T1000 (cell line): Measurements from ENCODE around the gene GPR162.

ENCODE experiments used
- DNase-seq: peaks from one replicate; lab custom pipeline; 2025; ENCODE audit warnings: mixed read lengths; lab: John Stamatoyannopoulos, UW

GPR162 gene, protein sequence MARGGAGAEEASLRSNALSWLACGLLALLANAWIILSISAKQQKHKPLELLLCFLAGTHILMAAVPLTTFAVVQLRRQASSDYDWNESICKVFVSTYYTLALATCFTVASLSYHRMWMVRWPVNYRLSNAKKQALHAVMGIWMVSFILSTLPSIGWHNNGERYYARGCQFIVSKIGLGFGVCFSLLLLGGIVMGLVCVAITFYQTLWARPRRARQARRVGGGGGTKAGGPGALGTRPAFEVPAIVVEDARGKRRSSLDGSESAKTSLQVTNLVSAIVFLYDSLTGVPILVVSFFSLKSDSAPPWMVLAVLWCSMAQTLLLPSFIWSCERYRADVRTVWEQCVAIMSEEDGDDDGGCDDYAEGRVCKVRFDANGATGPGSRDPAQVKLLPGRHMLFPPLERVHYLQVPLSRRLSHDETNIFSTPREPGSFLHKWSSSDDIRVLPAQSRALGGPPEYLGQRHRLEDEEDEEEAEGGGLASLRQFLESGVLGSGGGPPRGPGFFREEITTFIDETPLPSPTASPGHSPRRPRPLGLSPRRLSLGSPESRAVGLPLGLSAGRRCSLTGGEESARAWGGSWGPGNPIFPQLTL

DNA sequence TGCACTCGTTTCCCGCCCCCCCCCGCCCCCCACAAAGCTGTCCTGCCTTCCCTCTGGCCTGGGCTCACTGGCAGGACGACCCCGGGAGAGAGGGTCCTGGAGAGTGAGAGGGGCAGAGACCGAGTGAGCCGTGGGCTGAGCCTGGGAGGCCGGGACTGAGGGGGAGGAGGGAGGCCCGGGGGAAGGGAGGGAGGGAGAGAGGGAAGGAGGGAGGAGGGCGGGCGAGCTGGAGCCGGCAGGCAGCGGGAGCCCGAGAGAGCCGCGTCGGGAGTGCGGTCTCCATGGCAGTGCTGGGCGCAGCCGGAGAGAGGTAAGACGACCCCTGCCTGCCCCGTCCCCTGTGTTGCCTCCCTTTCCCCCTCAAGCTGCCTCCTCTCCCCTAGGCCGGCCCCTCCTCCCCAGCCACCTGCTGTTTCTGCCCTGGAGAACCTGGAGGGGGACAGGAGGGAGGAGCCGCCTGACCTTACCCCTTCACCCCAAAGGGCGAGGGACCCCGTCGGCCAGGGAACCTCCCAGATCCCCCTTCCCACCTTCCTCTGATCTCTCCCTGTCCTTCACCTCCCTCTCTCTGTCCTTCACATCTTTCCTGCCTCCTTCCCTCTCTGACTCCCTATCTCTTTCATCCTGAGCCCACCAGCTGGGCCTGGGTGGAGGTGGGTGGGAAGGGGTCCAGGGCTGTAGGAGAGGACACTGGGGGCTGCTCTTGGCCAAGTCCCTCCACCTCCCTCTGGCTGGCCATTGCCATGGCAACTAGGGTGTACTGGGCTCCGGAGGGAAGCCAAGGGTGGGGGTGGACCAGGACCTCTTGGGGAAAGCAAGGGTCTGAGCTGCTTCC lies at the start of gene GPR162:
Gene GPR162 (plus strand): TSS at position 231 of the 835 bp plus-strand sequence. CDS start 2,078 bp downstream, outside the sequence.
- DNase-seq, result peak; percentile 46

DNA sequence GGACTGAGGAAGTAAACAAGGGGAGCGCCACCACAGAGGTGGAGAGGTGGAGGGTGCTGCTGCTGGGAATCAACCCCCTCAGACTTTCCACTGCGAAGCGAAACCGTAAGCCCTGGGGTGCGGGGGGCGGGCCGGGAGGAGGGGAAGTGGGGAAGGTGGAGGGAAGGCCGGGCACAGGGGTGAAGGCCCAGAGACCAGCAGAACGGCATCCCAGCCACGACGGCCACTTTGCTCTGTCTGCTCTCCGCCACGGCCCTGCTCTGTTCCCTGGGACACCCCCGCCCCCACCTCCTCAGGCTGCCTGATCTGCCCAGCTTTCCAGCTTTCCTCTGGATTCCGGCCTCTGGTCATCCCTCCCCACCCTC lies 49.3 kb upstream of the GPR162 start, which contains the start of gene LAG3:
Gene LAG3 (plus strand): TSS at position 190 of the 365 bp plus-strand sequence. CDS start 333 bp downstream, outside the sequence.
- DNase-seq, result no peak

DNA sequence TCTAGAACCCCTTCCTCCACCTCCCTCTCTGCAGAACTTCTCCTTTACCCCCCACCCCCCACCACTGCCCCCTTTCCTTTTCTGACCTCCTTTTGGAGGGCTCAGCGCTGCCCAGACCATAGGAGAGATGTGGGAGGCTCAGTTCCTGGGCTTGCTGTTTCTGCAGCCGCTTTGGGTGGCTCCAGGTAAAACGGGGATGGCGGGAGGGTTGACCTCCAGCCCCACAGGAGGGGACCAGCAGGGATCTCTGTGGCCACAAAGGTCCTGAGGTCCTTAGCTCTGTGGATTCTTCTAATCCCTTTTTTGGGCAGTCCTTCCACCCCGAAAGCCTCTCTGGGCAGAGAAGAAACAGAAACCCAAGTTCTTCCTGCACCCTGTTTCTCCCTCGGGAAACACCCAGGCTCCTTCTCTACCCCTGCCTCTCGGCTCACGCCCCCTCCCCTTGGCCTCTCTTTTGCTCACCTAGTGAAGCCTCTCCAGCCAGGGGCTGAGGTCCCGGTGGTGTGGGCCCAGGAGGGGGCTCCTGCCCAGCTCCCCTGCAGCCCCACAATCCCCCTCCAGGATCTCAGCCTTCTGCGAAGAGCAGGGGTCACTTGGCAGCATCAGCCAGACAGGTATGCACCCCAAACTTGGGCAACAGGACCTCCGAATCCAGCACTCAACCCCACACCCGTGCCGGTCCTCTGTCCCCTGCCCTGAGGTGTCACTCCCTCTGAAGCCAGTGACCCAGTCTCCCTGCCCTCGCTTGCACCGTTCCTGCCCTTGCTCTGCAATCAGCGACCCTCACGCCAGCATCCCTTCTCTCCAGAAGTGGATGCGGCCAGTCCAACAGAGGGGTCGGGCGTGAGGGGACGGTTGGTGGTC lies 48.7 kb upstream of the GPR162 start:
- DNase-seq, result no peak

DNA sequence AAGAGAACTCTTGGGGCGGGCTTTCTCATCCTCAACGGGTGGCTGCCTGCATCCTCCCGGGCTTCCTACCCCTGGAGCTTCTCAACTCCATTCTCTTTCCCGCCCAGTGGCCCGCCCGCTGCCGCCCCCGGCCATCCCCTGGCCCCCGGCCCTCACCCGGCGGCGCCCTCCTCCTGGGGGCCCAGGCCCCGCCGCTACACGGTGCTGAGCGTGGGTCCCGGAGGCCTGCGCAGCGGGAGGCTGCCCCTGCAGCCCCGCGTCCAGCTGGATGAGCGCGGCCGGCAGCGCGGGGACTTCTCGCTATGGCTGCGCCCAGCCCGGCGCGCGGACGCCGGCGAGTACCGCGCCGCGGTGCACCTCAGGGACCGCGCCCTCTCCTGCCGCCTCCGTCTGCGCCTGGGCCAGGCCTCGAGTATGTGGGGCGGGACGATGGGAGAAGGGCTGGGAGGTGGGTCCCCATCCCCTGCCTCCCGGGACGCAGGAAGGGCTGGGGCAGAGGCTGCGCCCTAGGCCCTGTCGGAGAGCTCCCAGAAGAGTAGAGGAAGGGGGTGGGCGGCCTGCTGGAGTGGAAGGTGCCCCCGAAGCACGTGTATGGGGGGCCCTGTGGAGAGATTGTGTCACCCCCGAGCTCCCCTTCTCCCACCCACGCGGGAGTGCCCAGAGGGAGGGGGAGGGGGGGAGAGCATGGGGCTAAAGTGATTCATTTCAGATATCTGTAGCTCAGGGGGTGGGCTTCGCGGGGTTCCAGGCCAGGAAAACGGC lies 47.9 kb upstream of the GPR162 start:
- DNase-seq, result no peak

DNA sequence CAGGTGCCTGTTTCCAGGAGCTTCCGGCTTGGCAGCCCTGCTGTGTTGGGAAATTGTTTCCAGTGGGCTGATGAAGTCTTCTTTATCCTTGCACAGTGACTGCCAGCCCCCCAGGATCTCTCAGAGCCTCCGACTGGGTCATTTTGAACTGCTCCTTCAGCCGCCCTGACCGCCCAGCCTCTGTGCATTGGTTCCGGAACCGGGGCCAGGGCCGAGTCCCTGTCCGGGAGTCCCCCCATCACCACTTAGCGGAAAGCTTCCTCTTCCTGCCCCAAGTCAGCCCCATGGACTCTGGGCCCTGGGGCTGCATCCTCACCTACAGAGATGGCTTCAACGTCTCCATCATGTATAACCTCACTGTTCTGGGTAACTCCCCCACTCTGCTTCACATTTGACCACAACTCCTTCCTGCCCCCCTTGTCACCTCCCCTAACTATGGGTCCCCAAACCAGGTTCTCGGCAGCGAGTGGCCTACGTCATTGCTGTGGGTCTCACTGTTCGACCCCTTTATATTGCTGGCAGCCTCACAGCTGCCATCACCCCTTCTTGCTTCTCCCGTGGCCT lies 47.0 kb upstream of the GPR162 start:
- DNase-seq, result no peak

DNA sequence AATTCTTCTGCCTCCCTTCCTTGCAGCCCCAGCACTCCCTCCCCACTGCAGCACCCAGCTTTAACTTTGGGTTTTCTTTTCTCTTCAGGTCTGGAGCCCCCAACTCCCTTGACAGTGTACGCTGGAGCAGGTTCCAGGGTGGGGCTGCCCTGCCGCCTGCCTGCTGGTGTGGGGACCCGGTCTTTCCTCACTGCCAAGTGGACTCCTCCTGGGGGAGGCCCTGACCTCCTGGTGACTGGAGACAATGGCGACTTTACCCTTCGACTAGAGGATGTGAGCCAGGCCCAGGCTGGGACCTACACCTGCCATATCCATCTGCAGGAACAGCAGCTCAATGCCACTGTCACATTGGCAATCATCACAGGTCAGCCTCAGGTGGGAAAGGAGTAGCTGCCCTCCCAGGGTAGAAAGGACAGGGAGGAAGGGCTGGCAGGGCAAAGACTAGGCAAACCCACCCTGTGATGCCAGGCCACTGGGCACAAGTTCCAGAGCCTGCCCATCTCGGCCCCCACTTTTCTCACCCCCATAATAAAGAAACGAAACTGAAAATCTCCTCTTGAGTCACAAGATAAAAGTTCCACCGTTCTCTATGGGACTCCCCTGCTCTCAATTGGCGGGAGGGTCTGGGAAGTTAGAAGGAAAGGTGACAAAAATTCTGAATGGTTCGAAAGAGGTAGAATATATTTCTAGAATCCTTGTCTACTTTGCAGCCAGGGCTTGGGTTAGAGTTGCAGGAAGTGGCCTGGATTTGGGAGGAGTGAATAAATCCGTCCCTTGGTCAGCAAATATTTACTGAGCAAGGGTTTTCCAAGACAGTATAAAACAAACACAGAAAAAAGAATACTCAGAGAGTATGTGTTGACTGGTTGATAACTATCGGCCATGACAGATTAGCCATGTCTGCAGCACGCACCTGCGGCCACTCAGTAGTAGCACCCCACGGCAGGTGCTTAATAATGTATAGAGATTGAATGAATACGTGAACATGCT lies 46.1 kb upstream of the GPR162 start:
- DNase-seq, result no peak

DNA sequence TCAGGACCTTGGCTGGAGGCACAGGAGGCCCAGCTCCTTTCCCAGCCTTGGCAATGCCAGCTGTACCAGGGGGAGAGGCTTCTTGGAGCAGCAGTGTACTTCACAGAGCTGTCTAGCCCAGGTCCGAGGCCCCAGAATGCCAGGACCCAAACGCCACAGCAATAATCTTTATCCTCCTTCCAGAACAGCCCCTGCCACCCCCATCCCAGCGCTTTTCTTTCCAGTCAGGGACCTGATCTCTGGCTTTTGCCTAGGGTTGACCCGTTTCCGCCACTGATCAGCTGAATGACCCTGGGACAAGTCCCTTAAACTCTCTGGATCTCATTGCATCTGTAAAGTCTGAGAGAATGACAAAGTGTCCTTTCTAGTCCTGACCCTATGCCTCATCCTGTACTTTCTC lies 44.2 kb upstream of the GPR162 start:
- DNase-seq, result no peak

DNA sequence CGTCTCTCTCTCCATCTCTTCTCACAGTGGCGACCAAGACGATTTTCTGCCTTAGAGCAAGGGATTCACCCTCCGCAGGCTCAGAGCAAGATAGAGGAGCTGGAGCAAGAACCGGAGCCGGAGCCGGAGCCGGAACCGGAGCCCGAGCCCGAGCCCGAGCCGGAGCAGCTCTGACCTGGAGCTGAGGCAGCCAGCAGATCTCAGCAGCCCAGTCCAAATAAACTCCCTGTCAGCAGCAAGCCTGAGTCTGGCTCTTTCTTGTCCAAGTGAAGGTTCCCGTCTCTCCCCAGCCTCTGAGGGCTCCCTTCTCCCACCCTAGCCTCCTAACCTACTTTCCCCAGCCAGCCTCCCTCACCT lies 43.4 kb upstream of the GPR162 start:
- no peak for DNase-seq

DNA sequence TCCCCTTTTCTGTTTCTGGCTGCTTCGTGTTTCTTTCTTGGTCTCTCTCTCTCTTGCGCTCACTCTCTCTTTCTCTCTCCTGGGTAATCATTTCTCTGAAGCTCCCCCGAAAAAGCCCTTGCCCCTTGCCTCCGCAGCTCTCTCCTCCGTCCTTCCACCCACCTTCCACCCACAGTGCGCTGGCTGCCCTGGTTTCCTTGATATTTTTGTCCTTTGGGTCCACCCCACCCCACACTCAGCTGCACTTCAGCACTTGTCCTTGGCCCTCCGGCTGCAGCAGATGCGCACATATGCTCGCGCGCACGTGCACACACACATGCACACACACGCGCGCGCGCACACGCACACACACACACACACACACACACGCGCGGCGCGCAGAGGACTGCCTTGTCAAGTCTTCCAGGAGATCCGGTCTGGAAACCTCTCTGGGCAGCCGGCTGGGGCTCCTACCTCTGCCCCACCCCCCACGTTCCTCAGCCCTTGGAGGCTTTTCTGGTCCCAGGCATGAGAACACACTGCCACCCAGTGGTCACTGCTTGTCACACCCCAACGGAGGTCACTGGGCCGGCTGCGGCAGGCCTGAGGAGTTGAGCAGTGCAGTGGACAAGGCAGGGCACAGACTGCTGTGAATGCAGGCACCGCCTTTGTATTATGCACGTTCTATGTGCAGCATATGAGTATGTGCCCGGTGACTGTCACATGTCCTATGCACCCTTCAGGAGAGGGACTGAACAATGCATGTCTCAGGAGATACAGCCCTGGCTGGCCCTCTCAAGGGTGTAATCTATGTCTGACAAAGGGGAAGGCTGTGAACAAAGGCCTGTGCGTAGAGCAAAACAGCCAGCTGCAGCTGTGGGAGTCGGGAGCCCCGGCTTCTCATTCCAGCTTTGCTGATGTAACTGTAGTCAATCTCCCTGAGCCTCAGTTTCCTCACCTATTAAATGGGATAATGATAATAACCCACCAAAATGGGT lies 42.8 kb upstream of the GPR162 start:
- peak; percentile 87 for DNase-seq

DNA sequence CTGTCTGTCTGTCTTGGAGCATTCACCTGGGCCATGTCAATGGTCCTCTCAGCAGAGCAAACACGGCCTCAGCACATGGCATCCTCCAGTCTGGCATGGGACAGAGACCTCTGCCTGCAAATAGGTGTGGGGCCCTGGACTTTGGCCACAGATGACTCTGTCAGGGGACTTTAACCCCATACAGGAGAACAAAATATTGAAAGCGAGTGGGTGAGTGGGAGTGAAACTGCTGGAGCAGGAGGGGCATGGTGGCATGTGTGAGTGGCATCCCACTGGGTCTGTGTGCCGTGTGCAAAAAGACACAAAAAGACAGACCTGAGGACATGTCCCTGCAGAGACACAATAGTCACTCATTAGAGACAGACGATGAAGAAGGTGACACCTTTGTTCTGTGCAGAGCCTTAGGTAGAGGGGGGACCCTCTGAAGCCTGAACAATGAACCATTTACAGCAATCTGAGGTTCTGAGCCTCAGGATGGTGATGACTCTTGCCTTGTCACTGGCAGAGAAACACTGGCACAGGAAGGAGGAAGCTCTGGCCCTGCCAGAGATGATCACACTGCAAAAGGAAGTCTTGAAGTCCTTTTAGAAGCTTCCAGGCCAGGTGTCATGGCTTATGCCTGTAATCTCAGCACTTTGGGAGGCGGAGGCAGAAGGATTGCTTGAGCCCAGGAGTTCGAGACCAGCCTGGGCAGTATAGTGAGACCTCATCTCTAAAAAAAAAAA lies 41.8 kb upstream of the GPR162 start:
- no peak for DNase-seq

DNA sequence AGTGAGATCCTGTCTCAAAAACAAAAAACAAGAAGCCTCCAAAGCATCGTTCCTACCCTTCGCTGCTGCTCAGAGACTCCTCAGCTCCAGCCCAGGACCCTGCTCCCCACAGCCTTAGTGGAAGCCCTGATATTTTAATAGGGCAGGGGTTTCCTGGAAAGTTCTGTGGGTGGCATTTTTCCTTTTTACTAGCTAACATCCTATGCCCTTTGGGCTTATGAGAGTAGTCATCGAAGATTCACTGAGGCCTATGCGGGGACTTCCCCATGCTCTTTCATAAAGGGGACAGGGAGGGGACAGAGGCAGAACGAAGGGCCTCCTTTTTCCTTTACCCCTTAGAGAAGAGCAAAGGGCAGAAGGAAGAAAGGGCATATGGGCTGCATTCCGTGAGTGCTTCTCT lies 41.0 kb upstream of the GPR162 start:
- DNase-seq, result no peak

DNA sequence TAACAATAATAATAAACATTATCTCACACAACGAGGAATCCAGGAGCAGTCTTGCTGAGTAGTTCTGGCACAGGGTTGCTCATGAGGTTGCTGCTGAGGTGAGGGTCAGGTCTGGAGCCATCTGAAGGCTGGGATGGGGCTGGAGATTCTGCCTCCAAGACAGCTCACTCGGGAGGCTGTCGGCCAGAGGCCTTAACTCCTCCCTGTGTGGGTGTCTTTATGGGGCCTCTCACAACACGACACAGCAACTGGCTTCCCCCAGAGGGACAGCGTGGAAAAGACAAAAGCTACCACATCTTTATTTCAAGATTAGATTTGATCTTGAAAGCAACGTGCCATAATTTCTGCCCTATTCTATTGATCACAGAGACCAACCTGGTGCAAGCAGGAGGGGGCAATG lies 39.5 kb upstream of the GPR162 start:
- DNase-seq, result no peak

DNA sequence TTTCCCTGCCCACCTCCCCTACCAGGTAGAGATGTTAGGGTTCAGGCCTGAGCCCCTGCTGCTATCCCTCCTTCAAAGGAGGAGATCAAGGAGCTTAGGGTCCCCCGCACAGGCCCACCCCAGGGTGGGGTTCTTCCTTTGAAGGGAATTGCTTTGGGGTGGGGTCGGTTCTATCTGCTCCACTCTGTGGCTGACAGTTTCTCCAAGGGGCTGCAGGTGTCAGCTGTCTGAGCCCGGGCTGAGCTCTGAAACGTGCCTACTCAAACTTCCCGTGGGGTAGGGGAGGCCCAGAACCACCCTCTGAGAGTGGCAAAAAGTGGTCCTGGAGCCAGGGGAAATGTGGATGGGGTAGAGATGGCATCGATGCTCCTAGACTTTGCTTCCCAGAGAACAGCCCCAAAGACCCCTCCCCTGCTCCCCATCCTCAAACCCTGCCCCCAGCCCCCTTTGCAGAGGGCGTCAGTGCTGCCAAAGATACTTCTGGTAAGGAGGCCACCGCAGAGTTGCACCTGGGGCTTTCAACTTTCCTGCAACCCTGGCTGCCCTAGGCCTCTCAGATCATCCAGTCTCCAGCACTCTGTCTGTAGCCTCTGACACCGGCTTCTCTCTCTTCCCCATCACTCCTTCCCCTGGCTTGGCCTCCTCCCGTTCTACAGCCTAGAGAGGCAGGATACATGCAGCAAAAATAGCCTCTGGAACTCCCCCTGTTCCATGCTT lies 38.6 kb upstream of the GPR162 start:
- DNase-seq, result no peak

DNA sequence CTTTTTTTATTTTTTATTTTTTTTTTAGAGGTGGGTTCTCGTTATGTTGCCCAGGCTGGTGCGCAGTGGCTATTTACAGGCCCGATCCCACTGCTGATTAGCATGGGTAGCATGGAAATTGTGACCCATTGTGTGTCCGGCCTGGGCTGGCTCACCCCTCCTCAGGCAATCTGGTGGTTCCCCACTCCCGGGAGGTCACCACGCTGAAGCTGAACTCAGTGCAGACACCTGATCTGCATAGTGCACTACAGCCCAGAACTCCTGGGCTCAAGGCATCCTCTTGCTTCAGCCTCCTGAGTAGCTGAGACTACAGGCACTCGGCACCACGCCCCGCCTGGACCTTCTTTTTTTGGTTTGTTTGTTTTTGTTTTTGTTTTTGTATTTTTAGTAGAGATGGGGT lies 37.8 kb upstream of the GPR162 start:
- DNase-seq, result no peak

DNA sequence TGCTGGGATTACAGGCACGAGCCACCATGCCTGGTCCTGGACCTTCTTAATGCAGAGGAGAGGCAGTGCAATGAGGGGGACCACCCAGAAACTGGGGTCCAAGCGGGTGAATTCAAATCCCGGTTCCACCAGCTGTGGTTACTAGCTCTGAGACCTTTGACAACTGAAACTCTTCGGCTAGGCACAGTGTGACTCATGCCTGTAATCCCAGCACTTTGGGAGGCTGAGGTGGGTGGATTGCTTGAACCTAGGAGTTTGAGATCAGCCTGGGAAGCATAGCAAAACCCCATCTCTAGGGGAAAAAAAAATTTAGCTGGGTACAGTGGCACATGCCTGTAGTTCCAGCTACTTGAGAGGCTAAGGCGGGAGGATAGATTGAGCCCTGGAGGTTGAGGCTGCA lies 37.3 kb upstream of the GPR162 start:
- DNase-seq, result no peak

DNA sequence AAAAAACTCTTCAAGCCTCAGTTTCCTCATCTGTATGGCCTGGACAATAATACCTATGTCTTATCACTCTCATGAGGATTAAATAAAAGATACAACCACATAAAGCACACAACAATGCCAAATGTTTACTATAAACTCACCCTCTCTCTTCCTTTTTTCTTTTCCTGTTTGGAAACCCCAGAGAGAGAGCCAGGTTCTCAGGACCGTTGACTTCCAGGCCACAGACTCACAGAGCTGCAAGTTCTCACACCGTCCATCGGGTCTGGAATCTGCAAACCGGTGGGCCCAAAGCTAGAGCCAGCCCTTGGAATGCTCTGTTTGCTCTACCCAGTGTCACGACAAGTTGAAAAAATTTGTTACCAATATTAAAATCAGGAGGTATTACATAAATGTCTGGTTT lies 36.9 kb upstream of the GPR162 start:
- DNase-seq, result no peak
